GM18508 (cell line): ENCODE measurements around the gene PAWR.
"Not testable (repeated sequence)": the region's sequence is repeated elsewhere in the genome, so short reads cannot be mapped to it uniquely, and the experiment has no call there.

ENCODE experiments used
- ATAC-seq: cut with Tn5 transposase; IDR thresholded peaks from one replicate; pipeline ENCODE4 v1.9.1; 2021; ENCODE audit warnings: moderate number of reproducible peaks; ENCODE audit not compliant: insufficient read depth, unreplicated experiment

Gene PAWR

GRCh38 chr12:79687711-79688260, 3.0 kb downstream of the PAWR start:
- no peak for ATAC-seq

- ATAC-seq, result no peak
Observed at GRCh38 chr12:79686171-79686570, 4.6 kb downstream of the PAWR start.

- ATAC-seq, result no peak
Observed at GRCh38 chr12:79685068-79685467, 5.7 kb downstream of the PAWR start.

GRCh38 chr12:79684338-79684737, 6.4 kb downstream of the PAWR start:
- ATAC-seq, result not testable (repeated sequence)

DNA sequence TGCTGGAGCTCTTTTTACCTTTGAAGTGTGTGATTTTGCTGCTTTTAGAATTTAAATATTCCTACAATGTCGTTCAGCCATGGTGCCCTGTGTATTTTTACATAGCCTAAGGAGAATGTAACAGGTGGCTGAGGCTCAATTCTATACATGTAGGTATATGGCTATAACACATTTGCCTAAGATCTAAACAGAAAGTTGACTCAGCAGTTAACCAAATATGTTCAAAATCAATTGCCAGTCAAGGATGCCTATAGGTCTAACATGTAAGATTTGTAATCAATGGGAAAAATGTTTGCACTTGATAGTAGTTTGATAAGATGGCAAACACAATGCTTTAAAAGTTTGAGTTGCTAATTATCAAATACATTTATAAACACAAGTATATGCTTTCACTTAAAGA, 8.2 kb downstream of the PAWR start:
- no peak for ATAC-seq

DNA sequence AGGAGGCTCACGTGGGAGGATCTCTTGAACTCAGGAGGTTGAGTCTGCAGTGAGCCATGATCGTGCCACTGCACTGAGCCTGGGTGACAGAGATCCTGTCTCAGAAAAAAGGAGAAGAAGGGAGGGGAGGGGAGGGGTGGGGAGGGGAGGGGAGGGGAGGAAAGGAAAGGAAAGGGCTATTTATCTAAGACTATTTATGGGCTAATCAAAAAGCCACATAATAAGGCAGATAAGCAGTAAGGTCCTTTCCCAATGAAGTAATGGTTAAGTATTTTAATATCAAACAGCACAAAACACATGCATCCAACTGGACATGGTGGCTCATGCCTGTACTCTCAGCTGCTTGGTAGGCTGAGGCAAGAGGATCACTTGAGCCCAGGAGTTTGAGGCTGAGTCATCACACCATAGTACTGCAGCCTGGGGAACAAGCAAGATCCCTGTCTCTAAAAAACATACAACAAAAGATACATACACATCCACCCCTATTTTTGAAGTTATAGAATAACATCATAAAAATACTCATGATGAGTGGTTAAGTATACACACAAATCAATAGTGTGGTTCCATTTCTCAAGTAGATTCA, 9.7 kb downstream of the PAWR start:
- ATAC-seq, result no peak

GRCh38 chr12:79680051-79680450, 10.7 kb downstream of the PAWR start:
- ATAC-seq, result no peak

DNA sequence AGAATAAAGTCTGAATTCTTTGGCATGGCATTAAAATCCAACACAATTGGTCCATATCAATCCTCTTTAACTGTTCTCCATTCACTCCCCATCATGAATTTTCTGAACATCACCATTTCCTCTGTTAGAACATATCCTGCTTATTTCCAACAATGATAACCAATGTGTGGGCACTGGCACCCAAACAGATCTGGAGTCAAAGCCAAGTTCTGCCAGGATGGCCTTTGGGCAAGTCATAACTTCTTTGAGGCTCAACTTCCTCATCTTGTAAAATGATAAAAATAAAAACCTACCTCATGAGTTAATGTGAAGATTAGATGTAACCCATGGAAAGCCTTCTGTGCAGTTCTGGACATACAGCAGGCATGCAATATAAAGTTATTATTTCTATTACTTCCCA, 12.5 kb downstream of the PAWR start:
- no peak for ATAC-seq

DNA sequence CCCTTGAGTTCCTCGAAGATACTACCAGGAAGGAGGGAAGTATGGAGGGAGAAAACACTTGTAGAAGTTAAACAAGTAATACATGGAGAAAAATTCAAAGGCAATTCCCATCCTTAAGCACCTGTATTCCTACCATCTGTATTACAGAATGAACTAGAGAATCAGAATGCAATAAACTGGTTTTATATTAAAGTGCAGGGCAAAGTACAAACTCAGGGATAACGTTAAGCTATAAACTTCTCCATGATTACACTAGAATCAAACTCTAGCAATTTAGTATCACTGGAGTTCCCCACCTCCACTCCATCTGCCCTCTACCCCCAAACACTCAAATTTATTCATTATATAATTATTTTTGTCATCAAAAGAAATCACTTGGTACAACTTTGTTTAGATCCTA, 13.1 kb downstream of the PAWR start:
- ATAC-seq, result no peak

- no peak for ATAC-seq
Observed at GRCh38 chr12:79676579-79676978, 14.2 kb downstream of the PAWR start.

DNA sequence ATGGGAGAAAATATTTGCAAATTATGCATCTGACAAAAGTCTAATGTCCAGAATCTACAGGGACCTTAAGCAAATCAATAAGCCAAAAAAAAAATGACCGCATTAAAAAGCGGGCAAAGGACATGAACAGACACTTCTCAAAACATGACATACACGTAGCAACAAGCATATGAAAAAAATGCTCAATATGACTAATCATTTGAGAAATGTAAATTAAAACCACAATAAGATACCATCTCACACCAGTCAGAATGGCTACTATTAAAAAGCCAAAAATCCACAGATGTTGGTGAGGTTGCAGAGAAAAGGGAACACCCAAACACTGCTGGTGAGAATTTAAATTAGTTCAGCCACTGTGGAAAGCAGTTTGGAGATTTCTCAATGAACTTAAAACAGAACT, 16.1 kb downstream of the PAWR start:
- no peak for ATAC-seq

- no peak for ATAC-seq
Observed at GRCh38 chr12:79673354-79673753, 17.4 kb downstream of the PAWR start.

GRCh38 chr12:79668113-79668512, 22.7 kb downstream of the PAWR start:
- no peak for ATAC-seq

DNA sequence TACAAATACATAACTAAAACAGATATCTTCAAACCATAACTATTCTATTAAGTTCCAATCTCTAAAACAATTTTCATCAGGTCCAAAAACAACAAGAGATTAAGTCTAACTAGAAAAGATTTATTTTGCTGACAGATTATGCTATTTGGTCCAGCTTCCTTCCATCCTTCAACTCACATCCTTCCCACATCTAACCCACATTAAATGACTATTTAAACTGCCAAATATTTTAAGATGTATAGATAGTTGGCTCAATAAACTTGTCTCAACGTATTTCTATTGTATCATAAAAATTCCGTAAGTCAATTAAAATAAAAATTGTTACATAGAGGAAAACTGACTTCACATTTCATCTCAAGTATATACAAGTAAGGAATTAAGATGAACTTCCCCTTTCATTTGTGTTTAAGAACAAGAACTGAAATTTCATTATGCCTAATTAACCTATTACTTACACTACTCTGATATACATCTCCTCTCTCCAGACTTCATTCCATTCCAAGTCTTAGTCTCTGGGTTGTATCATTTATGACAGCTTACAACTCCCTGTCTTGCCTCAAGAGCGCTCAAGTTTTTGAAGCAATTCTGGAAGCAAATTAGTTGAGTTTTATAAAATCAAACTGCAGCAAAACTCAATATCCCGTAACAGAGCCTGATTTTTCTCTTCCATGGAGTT, 25.4 kb downstream of the PAWR start:
- ATAC-seq, result no peak

DNA sequence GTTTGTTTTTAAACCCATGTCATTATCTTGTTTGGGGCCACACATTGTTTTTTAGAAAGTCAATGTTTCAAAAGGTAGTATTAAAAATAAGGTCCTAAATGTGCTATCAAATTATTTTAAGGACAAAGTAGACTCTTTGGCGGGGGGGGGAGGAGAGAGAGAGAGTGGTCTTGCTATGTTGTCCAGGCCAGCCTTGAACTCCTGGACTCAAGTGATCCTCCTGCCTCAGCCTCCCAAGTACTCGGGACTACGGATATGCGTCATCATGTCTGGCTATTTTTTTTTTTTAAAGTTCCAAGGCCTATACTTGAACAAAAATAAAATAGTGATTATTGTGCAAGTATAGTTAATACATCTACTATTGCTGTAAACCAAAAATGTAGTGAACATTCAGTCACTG, 26.2 kb downstream of the PAWR start:
- ATAC-seq, result no peak

DNA sequence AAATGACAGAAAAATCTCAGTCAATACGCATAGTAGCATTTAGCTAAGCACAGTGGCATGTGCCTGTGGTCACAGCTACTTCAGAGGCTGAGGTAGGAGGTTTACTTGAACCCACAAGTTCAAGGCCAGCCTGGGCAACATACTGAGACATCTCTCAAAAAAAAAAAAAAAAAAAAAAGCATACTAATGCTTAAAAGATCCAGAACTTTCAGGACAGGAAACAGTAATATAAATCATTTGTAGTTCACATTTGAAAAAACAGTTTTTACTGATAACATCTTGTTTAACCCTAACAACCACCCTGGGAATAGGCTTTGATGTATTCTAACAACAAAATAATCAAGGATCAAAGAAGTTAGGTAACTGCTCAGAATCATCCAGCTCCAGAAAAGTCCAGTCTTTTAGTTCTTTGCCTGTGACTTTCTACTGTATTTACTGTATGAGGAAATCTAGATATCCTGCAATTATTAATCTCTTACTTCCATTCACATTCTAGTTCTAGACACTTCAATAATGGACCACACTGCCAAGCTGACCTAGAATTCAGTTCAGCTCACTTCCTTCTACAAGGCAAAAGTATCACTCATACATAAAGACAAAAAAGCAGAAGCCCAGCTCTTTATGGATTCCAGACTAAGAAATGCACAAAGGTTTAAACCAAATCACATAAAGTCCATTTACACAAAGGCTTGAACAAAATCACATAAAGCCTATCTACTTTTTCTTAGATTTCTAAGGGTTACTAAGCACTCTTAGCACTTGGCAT, 28.5 kb downstream of the PAWR start:
- ATAC-seq, result no peak

GRCh38 chr12:79661629-79662028, 29.1 kb downstream of the PAWR start:
- no peak for ATAC-seq

- ATAC-seq, result no peak
Observed at GRCh38 chr12:79659961-79660431, 30.8 kb downstream of the PAWR start.

GRCh38 chr12:79658221-79658620, 32.5 kb downstream of the PAWR start:
- ATAC-seq, result no peak

DNA sequence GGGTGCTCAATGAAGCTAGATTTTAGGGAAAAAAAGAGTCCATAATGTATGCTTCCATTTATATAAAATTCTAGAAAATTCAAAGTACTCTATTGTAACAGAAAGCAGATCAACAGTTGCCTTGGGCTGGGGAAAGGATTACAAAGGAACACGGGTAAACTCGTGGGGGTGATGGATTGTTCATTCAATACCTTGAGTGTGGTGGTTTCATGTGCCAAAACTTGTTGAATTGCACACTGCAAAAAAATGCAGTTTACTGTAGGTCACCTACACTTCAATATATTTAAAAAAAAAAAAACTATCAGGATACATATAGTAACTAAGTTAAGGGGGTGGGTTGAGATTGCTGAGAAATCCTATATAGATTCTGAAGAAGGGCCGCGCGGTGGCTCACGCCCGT, 33.6 kb downstream of the PAWR start:
- no peak for ATAC-seq

- ATAC-seq, result no peak
Observed at GRCh38 chr12:79655036-79655435, 35.7 kb downstream of the PAWR start.
